Breast epithelium (tissue), 3 donors: Measurements from ENCODE around the gene TMEM229B.

Experiments used
- POLR2A ChIP-seq: fragments of 450-650 bp; IDR thresholded peaks from one replicate; pipeline ENCODE4 v1.6.1; 2016; ENCODE audit warnings: antibody characterized with exemption, mild to moderate bottlenecking, moderate library complexity
- POLR2AphosphoS5 ChIP-seq, 3 donors: sonication (generic); formaldehyde crosslinking; IDR thresholded peaks; one replicate each; pipeline ENCODE4 v1.6.1; 2017; ENCODE audit warnings: antibody characterized with exemption in 3 of 3
- TF ChIP-seq, protein P1 (sequence below), 3 donors: fragments of 450-650 bp; IDR thresholded peaks; one replicate each; pipeline ENCODE4 v1.5.1; 2016 to 2017; ENCODE audit warnings: antibody characterized with exemption in 3 of 3, mild to moderate bottlenecking in 3 of 3, moderate library complexity in 3 of 3

DNA sequence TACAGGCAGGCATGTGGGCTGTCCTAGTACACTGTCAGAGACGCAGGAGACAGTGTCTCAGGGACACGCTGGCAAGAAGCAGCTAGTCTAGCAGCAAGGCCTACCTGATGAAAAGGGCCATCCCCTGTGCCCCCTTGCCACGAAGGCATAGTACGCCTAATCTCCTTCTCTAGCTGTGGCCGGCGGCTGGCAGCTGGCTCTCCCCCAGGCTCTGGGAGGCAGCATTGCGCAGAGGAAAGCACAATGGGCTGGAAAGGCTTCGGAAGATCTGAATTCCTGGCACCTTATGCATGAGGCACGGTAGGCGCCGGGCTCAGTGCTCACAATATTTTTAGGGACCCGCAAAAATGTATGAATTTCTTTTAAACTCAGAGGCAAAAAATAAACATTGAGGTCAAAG lies 28.6 kb upstream of the TMEM229B start:
- TF ChIP-seq, protein P1, sequence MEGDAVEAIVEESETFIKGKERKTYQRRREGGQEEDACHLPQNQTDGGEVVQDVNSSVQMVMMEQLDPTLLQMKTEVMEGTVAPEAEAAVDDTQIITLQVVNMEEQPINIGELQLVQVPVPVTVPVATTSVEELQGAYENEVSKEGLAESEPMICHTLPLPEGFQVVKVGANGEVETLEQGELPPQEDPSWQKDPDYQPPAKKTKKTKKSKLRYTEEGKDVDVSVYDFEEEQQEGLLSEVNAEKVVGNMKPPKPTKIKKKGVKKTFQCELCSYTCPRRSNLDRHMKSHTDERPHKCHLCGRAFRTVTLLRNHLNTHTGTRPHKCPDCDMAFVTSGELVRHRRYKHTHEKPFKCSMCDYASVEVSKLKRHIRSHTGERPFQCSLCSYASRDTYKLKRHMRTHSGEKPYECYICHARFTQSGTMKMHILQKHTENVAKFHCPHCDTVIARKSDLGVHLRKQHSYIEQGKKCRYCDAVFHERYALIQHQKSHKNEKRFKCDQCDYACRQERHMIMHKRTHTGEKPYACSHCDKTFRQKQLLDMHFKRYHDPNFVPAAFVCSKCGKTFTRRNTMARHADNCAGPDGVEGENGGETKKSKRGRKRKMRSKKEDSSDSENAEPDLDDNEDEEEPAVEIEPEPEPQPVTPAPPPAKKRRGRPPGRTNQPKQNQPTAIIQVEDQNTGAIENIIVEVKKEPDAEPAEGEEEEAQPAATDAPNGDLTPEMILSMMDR (IDR thresholded peaks at IDR 0.05), result no peak
- TF ChIP-seq POLR2AphosphoS5 (IDR thresholded peaks at IDR 0.05) (no peak), POLR2A (no peak)
